Cardiac fibroblast (primary cell): ENCODE measurements around the gene RHOJ.
A peak's percentile ranks its signal among the peaks of the same experiment; 100 is the strongest.

Experiments
- DNase-seq, 2 donors: peaks; one replicate each; pipeline versions ENCODE4 v3.0.0 to v3.0.0-alpha.2; 2010; ENCODE audit warnings: low read depth in 2 of 2
- H3K4me3 ChIP-seq, 2 donors: replicated peaks in 1 of 2; 1 replicate in 1 of 2; 2 replicates in 1 of 2; pipeline ENCODE4 v1.5.1; 2011; ENCODE audit warnings: low read depth in 2 of 2, low read length in 2 of 2, mild to moderate bottlenecking in 2 of 2, moderate library complexity in 1 of 2
- CTCF ChIP-seq: IDR thresholded peaks from one replicate; pipeline ENCODE4 v1.5.1; 2011; ENCODE audit warnings: low read depth, mild to moderate bottlenecking, low read length, inconsistent platforms

Gene RHOJ

DNA sequence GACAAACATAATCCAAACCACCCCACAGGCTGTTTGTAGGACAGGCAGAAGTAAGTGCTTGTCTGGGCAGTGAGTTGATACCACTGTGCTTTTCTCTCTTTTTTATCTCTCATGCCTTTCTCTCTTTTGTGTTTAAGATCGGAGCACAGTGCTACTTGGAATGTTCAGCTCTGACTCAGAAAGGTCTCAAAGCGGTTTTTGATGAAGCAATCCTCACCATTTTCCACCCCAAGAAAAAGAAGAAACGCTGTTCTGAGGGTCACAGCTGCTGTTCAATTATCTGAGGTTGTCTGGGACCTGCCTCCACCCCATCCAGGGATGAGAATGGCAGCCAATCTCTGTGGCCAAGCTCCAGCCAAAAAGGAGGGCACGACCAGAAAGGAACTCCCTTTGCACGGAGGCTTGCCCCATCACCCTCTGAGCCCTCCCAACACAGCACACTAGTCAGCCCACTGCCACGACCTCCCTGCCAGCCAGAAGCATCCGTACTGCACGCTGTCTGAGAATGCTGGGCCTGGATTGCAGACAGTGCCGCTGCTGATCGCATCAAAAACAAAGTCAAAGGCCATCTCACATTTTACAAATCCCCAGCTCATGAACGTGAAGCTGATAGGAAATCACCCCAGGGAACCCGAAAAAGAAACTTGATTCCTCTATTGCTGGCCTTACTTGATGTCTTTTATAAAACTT, 86.6 kb downstream of the RHOJ start:
- H3K4me3 ChIP-seq = no peak overlapping the region
- DNase-seq = peak; percentile 45 to 54
- no peak for TF ChIP-seq CTCF

GRCh38 chr14:63292805-63293204, 88.6 kb downstream of the RHOJ start:
- no peak for TF ChIP-seq CTCF
- DNase-seq = no peak
- H3K4me3 ChIP-seq = no peak overlapping the region

DNA sequence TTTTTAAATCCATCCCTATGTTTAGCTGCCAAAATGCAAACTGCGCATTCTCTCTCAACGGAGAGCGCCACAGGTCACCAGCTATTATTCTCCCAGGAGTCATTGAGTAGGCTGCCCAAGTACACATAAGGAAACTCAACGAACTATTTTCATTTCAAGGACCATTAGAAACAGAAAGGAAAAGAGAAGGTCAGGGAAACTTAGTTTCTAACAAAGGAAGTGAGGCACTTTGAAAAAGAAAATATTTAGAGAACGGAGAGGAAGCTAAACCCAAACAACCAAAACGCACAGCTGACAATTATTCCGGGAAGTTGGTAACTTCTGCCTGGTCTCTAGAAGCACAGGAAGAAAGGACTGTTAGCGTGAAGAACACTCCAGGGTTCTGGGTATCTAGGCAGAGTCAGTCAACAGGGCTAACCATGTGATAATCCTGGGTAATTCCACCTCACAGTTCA, 91.0 kb downstream of the RHOJ start:
- peak in 1 of 2 donors; percentile 14 for DNase-seq
- H3K4me3 ChIP-seq = peak overlapping the region in 1 of 2 donors; percentile 2
- no peak for TF ChIP-seq CTCF

DNA sequence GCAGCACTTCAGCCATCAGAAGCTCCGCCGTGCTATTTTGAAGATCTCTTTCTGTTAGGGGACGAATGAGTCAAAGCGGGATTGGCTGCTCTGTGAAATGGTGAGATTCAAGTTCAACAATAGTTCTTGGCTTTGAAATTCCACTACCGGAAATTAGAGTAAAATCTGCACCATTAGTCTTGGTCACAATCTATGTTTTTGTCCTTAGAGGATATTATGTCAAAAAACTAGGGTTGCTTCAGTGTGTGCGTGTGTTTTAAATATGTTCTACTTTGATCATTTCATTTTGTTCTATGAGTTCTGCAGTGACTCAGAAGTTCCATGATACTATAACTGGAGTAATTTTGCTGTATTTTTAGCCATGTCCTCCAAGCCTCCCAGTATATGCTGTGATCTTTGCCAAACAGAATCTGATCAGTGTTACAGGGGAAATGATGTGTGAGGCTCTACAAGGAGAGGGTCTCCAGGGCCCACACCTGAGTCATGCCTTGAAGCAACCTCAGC, 91.9 kb downstream of the RHOJ start:
- no peak for TF ChIP-seq CTCF
- H3K4me3 ChIP-seq = no peak overlapping the region
- DNase-seq = peak in 1 of 2 donors; percentile 72

- DNase-seq = no peak
- no peak for TF ChIP-seq CTCF
- H3K4me3 ChIP-seq = no peak overlapping the region
These were observed 93.3 kb downstream of the RHOJ start for GRCh38 chr14:63297372-63298063.

DNA sequence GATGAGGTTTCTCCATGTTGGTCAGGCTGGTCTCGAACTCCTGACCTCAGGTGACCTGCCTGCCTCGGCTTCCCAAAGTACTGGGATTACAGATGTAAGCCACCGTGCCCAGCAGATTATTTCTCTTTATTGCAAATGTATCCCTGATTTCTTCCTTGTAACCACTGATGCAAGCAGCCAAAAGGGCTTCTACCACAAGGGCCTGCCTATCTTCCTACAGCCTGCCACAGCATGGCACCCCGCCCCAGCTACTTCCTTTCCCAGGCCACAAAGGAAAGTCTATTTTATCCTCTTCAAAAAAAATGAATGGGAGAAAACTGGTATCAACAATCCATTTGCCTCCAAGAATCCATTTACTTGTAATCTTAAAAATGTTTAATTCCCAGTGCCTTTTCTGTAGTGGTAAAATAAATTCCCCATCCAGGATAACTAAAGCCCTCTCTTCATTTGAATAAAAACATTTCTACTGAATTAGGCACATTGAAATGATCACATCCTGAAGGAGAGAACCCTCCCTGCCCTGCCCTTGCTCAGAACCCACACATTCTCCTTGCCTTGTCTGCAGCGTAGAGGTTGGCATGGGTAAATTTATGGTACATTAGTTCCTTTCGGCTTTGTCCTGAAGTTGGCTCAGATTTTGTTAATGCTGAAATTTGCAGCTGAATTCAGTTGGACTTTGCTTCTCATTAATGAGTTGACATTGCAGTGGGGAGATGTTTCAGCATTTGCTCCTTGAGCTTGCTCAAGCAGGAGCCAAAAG, 95.3 kb downstream of the RHOJ start:
- no peak overlapping the region for H3K4me3 ChIP-seq
- DNase-seq = no peak
- no peak for TF ChIP-seq CTCF
